Smooth muscle cell of the umbilical artery (primary cell): ENCODE measurements around the gene PRKAA2. TPM values are rescaled to one million over a fixed set of nuclear protein-coding genes. Genes with fewer than 3 reads are reported as not detected.

Experiments
- total RNA-seq: library from RNA; depleted of rRNA; stranded (reverse); fragments of >200 nt; gene quantifications from 2 replicates; pipeline ENCODE4 v1.2.3, GENCODE V29; 2014

The PRKAA2 gene
- 0.89 and 1.9 TPM in 2 replicates for total RNA-seq

DNA sequence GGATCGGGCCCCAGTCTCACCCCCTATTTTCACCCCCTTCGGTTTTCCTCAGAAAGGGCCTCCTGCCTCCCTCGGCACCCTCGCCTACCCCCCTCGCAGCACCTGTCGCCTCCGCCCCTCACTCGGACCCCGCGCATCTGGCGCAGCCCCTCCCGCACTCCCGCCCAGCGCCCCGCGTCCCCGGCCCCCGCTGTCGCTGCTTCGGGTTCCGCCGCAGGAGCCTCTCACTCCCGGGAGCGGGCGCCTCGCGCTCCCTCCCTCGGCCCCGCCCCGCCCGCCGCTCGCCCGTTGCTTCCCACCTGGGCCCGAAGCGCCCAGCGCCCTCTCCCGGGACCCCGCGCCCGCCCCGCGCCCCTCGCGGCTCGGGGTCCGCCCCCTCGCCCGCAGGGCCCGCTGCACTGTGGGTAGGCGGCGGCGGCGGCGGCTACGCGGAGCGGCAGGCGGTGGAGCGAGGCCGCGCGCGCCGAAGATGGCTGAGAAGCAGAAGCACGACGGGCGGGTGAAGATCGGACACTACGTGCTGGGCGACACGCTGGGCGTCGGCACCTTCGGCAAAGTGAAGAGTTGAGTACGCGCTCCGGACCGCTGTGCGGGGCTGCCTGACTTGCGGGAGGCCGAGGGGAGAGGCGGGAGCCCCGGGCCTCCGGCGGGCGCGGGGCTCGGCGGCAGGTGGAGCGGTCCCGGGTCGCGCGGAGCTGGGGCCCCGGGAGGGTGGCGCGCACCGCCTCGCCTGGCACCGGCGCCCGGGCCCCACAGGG, at the start of gene PRKAA2:
TSS of gene PRKAA2 (plus strand) at position 396 of the 758 bp plus-strand sequence. CDS start at position 470, 74 bp downstream.

Other genes starting within 250 kb of the PRKAA2 start
- 5.3 and 18.1 TPM in 2 replicates for gene PLPP3, start 65.8 kb upstream of the PRKAA2 start, total RNA-seq
- not detected in 2 replicates for gene FYB2, start 174.1 kb downstream of the PRKAA2 start, total RNA-seq
- under 0.01 TPM in 1 of 2 replicates, not detected in the other for gene C8A, start 209.5 kb downstream of the PRKAA2 start, total RNA-seq